Measurements from ENCODE around the gene NR2F1. TPM values are rescaled to one million over a fixed set of nuclear protein-coding genes. Genes with fewer than 3 reads are reported as not detected.
"Not testable (repeated sequence)": the region's sequence is repeated elsewhere in the genome, so short reads cannot be mapped to it uniquely, and the experiment has no call there.

NR2F1 gene
- 83.2 TPM for total RNA-seq
- long read RNA-seq, transcript NR2F1-206 (3 exons, 3,841 nt): major isoform, 14 of 58 reads
- long read RNA-seq, partial matches to known transcripts: 34 of 58 reads
- long read RNA-seq, other reads (novel, unspliced or antisense): 10 of 58 reads

- Histone ChIP-seq H3K27ac (peak within 1 kb of the TSS; percentile 84), H3K9me3 (no peaks in the 10 kb centered on the region), H3K4me1 (peaks cover 26% of the 10 kb centered on the region), H3K4me3 (peak within 1 kb of the TSS; percentile 56), H3K27me3 (peaks cover 74% of the 10 kb centered on the region), H3K36me3 (no peaks in the 10 kb centered on the region)
- TF ChIP-seq CTCF (IDR thresholded peaks at IDR 0.05): no peak
- intact Hi-C loops (cut with DNase I): loop anchor here (10.0 kb wide), 1 partner anchor 212 kb away; no protein-coding TSS in a partner anchor
- no peak for DNase-seq
- ATAC-seq: peak; percentile 15
These were observed at the start of gene NR2F1 for GRCh38 chr5:93582677-93583438. Gene NR2F1, plus strand, starts transcription at chr5:93583222. Its CDS starts 1,802 bp downstream, at chr5:93585024.

GRCh38 chr5:93545872-93546271, 37.1 kb upstream of the NR2F1 start:
- TF ChIP-seq CTCF (IDR thresholded peaks at IDR 0.05): no peak
- no peaks in the 10 kb centered on the region for H3K27me3 ChIP-seq

GRCh38 chr5:93549594-93549993, 33.4 kb upstream of the NR2F1 start:
- H3K27ac ChIP-seq; H3K4me1 ChIP-seq; DNase-seq; H3K9me3 ChIP-seq; ATAC-seq; H3K4me3 ChIP-seq; H3K36me3 ChIP-seq; intact Hi-C loops (cut with DNase I); H3K27me3 ChIP-seq: not testable (repeated sequence)

More at GRCh38 chr5:93545872-93546271, 37.1 kb upstream of the NR2F1 start:
- intact Hi-C loops (cut with DNase I): no loop called here
- no peak overlapping the region for H3K27ac ChIP-seq
- H3K4me1 ChIP-seq: no peaks in the 10 kb centered on the region
- no peak overlapping the region for H3K4me3 ChIP-seq
- ATAC-seq: no peak
- H3K36me3 ChIP-seq: no peaks in the 10 kb centered on the region
- no peaks in the 10 kb centered on the region for H3K9me3 ChIP-seq
- no peak for DNase-seq

GRCh38 chr5:93557021-93557604, 25.9 kb upstream of the NR2F1 start:
- Histone ChIP-seq H3K9me3 (no peaks in the 10 kb centered on the region), H3K27ac (no peak overlapping the region), H3K27me3 (no peaks in the 10 kb centered on the region), H3K4me1 (no peaks in the 10 kb centered on the region), H3K36me3 (no peaks in the 10 kb centered on the region), H3K4me3 (no peak overlapping the region)
- no peak for ATAC-seq
- DNase-seq: no peak
- TF ChIP-seq CTCF (IDR thresholded peaks at IDR 0.05): no peak
- intact Hi-C loops (cut with DNase I): no loop called here

- no peak for ATAC-seq
- Histone ChIP-seq H3K4me3 (no peak overlapping the region), H3K27me3 (peaks cover 33% of the 10 kb centered on the region), H3K9me3 (no peaks in the 10 kb centered on the region), H3K4me1 (peaks cover 15% of the 10 kb centered on the region), H3K36me3 (no peaks in the 10 kb centered on the region), H3K27ac (no peak overlapping the region)
- DNase-seq: no peak
- intact Hi-C loops (cut with DNase I): no loop called here
- TF ChIP-seq CTCF (IDR thresholded peaks at IDR 0.05): no peak
These were observed 16.9 kb upstream of the NR2F1 start for GRCh38 chr5:93566091-93566490.

GRCh38 chr5:93567424-93567823, 15.6 kb upstream of the NR2F1 start:
- TF ChIP-seq CTCF (IDR thresholded peaks at IDR 0.05): no peak
- intact Hi-C loops (cut with DNase I): no loop called here
- H3K27ac ChIP-seq: no peak overlapping the region
- H3K9me3 ChIP-seq: no peaks in the 10 kb centered on the region
- ATAC-seq (no peak), DNase-seq (no peak)
- H3K4me3 ChIP-seq: no peak overlapping the region
- H3K36me3 ChIP-seq: no peaks in the 10 kb centered on the region
- H3K27me3 ChIP-seq: peaks cover 45% of the 10 kb centered on the region
- H3K4me1 ChIP-seq: peaks cover 15% of the 10 kb centered on the region

Measured in upper lobe of right lung (tissue), 1 donor.